Keratinocyte (primary cell): ENCODE data around the gene DISC1. TPM values are rescaled to one million over a fixed set of nuclear protein-coding genes. Genes with fewer than 3 reads are reported as not detected.

Experiments used
- DNase-seq: peaks from one replicate; pipeline ENCODE4 v3.0.0-alpha.2; 2011; ENCODE audit warnings: low read depth, missing footprints, low spot score
- FAIRE-seq: peaks from 2 replicates; lab custom pipeline; 2011; peaks lifted over from hg19 to GRCh38; lab: Jason Lieb, UNC
- H2AFZ ChIP-seq: 2 replicates; pipeline ENCODE4 v1.6.0; 2012; ENCODE audit warnings: low read length, control low read depth, inconsistent platforms; ENCODE audit not compliant: control insufficient read depth
- H3K27ac ChIP-seq: 2 replicates; pipeline ENCODE4 v1.5.1; 2011; ENCODE audit warnings: low read length; ENCODE audit not compliant: control insufficient read depth, insufficient read depth
- H3K27me3 ChIP-seq: 3 replicates; pipeline ENCODE4 v1.6.0; 2011; ENCODE audit warnings: low read length; ENCODE audit not compliant: control insufficient read depth, insufficient read depth; ENCODE audit errors: extremely low read depth
- H3K36me3 ChIP-seq, 2 experiments: 2 replicates in 1 of 2; 3 replicates in 1 of 2; pipeline ENCODE4 v1.5.1; 2011; ENCODE audit warnings: low read length in 2 of 2, mild to moderate bottlenecking in 1 of 2; ENCODE audit not compliant: control insufficient read depth in 2 of 2, insufficient read depth in 2 of 2; ENCODE audit errors: extremely low read depth in 1 of 2
- H3K4me1 ChIP-seq: 3 replicates; pipeline ENCODE4 v1.5.1; 2011; ENCODE audit warnings: low read length; ENCODE audit not compliant: control insufficient read depth, insufficient read depth; ENCODE audit errors: extremely low read depth
- H3K4me2 ChIP-seq: 3 replicates; pipeline ENCODE4 v1.6.0; 2011; ENCODE audit warnings: low read depth, low read length; ENCODE audit not compliant: control insufficient read depth, insufficient read depth; ENCODE audit errors: extremely low read depth
- H3K4me3 ChIP-seq, 3 experiments: fragments of 200-600 bp in 1 of 3; sonication (generic) in 1 of 3; 2 replicates in 2 of 3; 3 replicates in 1 of 3; pipeline ENCODE4 v1.5.1; 2011 to 2016; ENCODE audit warnings: low read length in 3 of 3, mild to moderate bottlenecking in 3 of 3, control low read depth in 2 of 3, inconsistent platforms in 1 of 3, low read depth in 1 of 3, mixed read lengths in 1 of 3, mixed run types in 1 of 3, moderate library complexity in 1 of 3; ENCODE audit not compliant: control insufficient read depth in 2 of 3, insufficient read depth in 2 of 3; ENCODE audit errors: extremely low read depth in 1 of 3
- H3K79me2 ChIP-seq: 2 replicates; pipeline ENCODE4 v1.6.0; 2012; ENCODE audit warnings: low read length; ENCODE audit not compliant: control insufficient read depth, insufficient read depth
- H3K9ac ChIP-seq: 3 replicates; pipeline ENCODE4 v1.6.0; 2011; ENCODE audit warnings: low read length; ENCODE audit not compliant: control insufficient read depth, insufficient read depth; ENCODE audit errors: extremely low read depth
- H3K9me1 ChIP-seq: 3 replicates; pipeline ENCODE4 v1.6.0; 2011; ENCODE audit warnings: low read length; ENCODE audit not compliant: control insufficient read depth, insufficient read depth; ENCODE audit errors: extremely low read depth
- H3K9me3 ChIP-seq: 2 replicates; pipeline ENCODE4 v1.5.1; 2012; ENCODE audit warnings: low read depth, low read length; ENCODE audit not compliant: control insufficient read depth
- H4K20me1 ChIP-seq: 3 replicates; pipeline ENCODE4 v1.6.0; 2011; ENCODE audit warnings: low read length; ENCODE audit not compliant: control insufficient read depth, insufficient read depth; ENCODE audit errors: extremely low read depth
- CTCF ChIP-seq, 3 experiments: IDR thresholded peaks in 1 of 3; conservative IDR thresholded peaks in 1 of 3; optimal IDR thresholded peaks in 1 of 3; 2 replicates in 2 of 3; 3 replicates in 1 of 3; pipeline versions ENCODE3 to v1.5.1; 2011; ENCODE audit warnings: low read length in 3 of 3, mild to moderate bottlenecking in 3 of 3, moderate library complexity in 2 of 3, control low read depth in 1 of 3, inconsistent platforms in 1 of 3; ENCODE audit not compliant: insufficient read depth in 2 of 3; ENCODE audit errors: extremely low read depth in 1 of 3
- EZH2 ChIP-seq: IDR thresholded peaks from one replicate; pipeline ENCODE4 v1.6.1; 2012; ENCODE audit warnings: inconsistent platforms, mild to moderate bottlenecking, low read length, moderate library complexity
- dilution Hi-C: fragments of 300-500 bp; cut with MboI; formaldehyde crosslinking; loops from one replicate; pipeline ENCODE4 v1.7.0; 2020; ENCODE audit warnings: low sequenced_read_pairs; ENCODE audit not compliant: extremely low pct_ligation_motif_present
- polyA plus RNA-seq, 5 experiments: library from polyadenylated mRNA; depleted of rRNA in 3 of 5; stranded (reverse) in 3 of 5; stranded (forward) in 1 of 5; unstranded in 1 of 5; fragments of >200 nt; gene quantifications; 1 replicate in 1 of 5; 2 replicates in 3 of 5; 3 replicates in 1 of 5; pipeline versions ENCODE4 v1.2.1 to v1.2.3, GENCODE V29; 2011 to 2012; ENCODE audit warnings: missing spikeins in 2 of 5, low read depth in 1 of 5, low replicate concordance in 1 of 5

DISC1 gene
- polyA plus RNA-seq, 1 donor (not counting 4 experiments of a cell fraction or from before 2014, with no cell fraction given) = 0.47 TPM

GRCh38 chr1:231670755-231671154, 44.2 kb downstream of the DISC1 start:
- Histone ChIP-seq H3K27ac (no peak overlapping the region), H3K79me2 (no peaks in the 10 kb centered on the region)
- no peak for DNase-seq

GRCh38 chr1:231674575-231674974, 48.0 kb downstream of the DISC1 start:
- dilution Hi-C loops = no loop called here
- TF ChIP-seq EZH2 (no peak), CTCF (optimal IDR thresholded peaks at IDR 0.05 in 1 of 3, IDR thresholded peaks at IDR 0.05 in 1 of 3, conservative IDR thresholded peaks at IDR 0.05 in 1 of 3; ENCODE audit: extremely low read depth in 1 of 3, insufficient read depth in 2 of 3, low read length in 3 of 3) (no peak)
- no peaks in the 10 kb centered on the region for H3K4me1 ChIP-seq
- no peak overlapping the region for H3K4me2 ChIP-seq
- no peak overlapping the region for H2AFZ ChIP-seq
- H3K9ac ChIP-seq = no peak overlapping the region
- no peak overlapping the region for H3K27ac ChIP-seq
- H3K36me3 ChIP-seq = no peaks in the 10 kb centered on the region
- no peaks in the 10 kb centered on the region for H3K27me3 ChIP-seq
- no peaks in the 10 kb centered on the region for H3K9me1 ChIP-seq
- DNase-seq (no peak), FAIRE-seq (no peak)
- H3K9me3 ChIP-seq = no peaks in the 10 kb centered on the region
- H3K79me2 ChIP-seq = no peaks in the 10 kb centered on the region
- no peak overlapping the region for H3K4me3 ChIP-seq
- no peaks in the 10 kb centered on the region for H4K20me1 ChIP-seq

More at GRCh38 chr1:231670755-231671154, 44.2 kb downstream of the DISC1 start:
- H3K9ac ChIP-seq = no peak overlapping the region
- FAIRE-seq = no peak
- H3K4me1 ChIP-seq = no peaks in the 10 kb centered on the region
- H3K36me3 ChIP-seq = no peaks in the 10 kb centered on the region
- H3K4me2 ChIP-seq = no peak overlapping the region
- dilution Hi-C loops = no loop called here
- H2AFZ ChIP-seq = no peak overlapping the region
- no peak overlapping the region for H3K4me3 ChIP-seq
- no peaks in the 10 kb centered on the region for H3K27me3 ChIP-seq
- TF ChIP-seq EZH2 = no peak
- no peak for TF ChIP-seq CTCF (optimal IDR thresholded peaks at IDR 0.05 in 1 of 3, IDR thresholded peaks at IDR 0.05 in 1 of 3, conservative IDR thresholded peaks at IDR 0.05 in 1 of 3; ENCODE audit: extremely low read depth in 1 of 3, insufficient read depth in 2 of 3, low read length in 3 of 3)
- H4K20me1 ChIP-seq = no peaks in the 10 kb centered on the region
- no peaks in the 10 kb centered on the region for H3K9me1 ChIP-seq
- no peaks in the 10 kb centered on the region for H3K9me3 ChIP-seq
